GM13977 (cell line): ENCODE measurements around the gene CD48.

Source experiments
- DNase-seq: peaks from one replicate; pipeline ENCODE4 v3.0.0; 2012; ENCODE audit warnings: low spot score
- in situ Hi-C: fragments of 300-500 bp; cut with MboI; formaldehyde crosslinking; loops from one replicate; pipeline ENCODE4 v1.12.0; 2022; ENCODE audit warnings: low sequenced_read_pairs, low pct_unique_long_range_greater_than_20kb, mixed read lengths, inconsistent platforms; ENCODE audit not compliant: unreplicated experiment
- TF ChIP-seq, protein P1 (sequence below): IDR thresholded peaks from 2 replicates; pipeline ENCODE4 v1.5.1; 2012; ENCODE audit warnings: mild to moderate bottlenecking, control low read depth; ENCODE audit not compliant: insufficient read depth; ENCODE audit errors: extremely low read depth, missing control alignments

Gene CD48

DNA sequence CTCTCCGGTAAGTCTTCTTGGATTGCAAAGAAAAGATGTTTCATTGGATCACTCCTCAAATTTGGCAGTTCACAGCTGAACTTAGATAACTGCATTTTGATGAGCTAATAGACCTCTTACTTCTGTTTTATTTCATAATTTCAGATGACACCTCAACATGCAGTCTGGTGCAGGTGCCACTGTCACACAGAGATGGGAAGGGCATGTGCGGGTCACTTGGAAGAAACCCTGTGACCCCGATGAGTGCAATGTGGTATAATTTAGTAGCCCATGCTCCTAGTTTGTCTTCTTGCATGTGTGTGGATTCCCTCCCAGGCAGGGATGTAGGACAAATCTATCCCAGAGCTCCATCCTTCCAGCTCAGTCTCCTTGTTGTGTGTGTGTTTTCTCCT is 64.3 kb downstream of the CD48 start:
- TF ChIP-seq, protein P1, sequence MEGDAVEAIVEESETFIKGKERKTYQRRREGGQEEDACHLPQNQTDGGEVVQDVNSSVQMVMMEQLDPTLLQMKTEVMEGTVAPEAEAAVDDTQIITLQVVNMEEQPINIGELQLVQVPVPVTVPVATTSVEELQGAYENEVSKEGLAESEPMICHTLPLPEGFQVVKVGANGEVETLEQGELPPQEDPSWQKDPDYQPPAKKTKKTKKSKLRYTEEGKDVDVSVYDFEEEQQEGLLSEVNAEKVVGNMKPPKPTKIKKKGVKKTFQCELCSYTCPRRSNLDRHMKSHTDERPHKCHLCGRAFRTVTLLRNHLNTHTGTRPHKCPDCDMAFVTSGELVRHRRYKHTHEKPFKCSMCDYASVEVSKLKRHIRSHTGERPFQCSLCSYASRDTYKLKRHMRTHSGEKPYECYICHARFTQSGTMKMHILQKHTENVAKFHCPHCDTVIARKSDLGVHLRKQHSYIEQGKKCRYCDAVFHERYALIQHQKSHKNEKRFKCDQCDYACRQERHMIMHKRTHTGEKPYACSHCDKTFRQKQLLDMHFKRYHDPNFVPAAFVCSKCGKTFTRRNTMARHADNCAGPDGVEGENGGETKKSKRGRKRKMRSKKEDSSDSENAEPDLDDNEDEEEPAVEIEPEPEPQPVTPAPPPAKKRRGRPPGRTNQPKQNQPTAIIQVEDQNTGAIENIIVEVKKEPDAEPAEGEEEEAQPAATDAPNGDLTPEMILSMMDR, result no peak
- in situ Hi-C loops, result no loop called here
- no peak for DNase-seq

DNA sequence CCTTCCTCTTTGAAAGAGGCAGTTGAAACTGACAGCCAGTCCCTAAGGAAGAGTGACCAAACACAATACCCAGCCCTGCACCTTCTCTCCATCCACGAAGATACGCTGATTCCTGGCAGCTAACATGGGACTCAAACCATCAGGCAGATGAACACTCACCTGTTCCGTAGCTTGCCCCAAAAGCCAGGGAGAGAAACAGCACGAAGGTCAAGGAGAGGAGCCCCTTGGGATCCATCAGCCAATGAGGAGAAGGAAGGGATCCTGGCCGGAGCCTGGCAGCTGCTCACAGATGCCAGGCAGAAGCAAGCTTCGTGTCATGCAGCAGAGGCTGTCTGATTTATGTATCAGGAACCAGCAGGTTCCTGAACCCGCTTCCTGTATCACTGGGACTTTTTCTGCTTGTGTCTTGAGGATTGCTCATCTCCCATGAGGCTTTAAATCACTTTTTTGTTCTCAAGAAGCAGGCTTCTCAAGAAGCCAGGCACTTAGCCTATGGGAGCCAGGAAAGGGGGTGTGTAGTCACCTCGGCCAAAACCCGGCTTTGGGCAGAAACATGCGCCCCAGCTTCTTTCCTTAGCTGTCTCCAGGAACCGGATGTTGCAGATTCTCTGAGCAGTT is 64.8 kb downstream of the CD48 start, which contains the start of gene SLAMF1:
SLAMF1 (minus strand) TSS at position 334 of the 618 bp plus-strand sequence; CDS start at position 235, 99 bp downstream.
- TF ChIP-seq, protein P1, result no peak
- no peak for DNase-seq
- in situ Hi-C loops, result no loop called here

DNA sequence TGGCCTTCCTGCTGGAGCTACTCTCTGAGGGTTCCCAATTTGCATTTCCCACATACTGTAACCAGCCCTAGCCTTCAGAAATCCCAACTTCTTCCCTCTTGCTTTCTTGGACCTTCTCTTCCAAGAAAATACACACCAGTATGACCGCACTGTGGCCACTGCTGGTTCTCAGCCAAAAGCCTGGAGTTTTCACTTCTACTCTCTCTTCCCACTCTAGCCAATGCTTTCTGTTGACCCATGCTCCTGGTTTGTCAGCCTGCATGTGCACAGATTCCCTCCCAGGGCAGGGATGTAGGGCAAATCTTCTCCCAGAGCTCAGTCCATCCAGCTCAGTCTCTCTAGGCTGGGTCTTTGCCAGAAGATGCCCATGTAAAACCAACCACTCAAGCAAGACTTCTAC is 65.4 kb downstream of the CD48 start:
- in situ Hi-C loops, result no loop called here
- TF ChIP-seq, protein P1, result no peak
- no peak for DNase-seq

DNA sequence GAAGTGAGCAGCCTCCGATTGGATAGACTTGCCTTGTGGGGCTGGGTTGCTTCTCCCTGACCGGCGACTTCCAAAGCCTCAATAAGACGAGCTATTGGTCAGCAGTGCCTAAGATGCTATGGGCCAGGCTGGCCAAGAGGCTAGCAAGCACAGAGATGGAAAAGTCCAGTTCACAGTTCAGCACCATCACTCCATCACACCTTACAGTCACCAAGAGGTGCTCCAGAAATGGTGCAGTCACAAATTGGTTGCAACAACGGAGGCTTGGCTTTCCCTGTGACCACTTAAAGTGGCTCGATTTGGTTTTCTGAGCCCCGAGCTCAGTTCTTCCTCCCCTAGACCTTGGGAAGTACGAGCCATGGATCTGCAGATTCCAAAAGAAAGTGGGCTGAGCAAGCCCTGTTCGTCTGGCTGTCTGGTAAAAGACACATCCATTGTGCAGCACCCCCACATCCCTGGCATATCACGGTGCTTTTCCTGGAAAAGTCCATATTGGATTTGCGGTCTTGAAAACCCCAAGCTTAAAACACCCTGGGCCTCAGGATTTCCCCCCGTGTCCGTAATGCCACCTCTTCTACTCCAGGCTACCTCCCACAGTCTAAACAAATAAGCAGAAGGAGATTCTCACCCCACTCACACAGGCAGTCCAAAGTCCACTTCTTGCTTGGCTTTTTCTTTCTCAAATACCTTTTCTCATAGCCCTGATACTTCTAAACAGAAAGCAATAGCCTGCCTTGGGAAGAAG is 66.1 kb downstream of the CD48 start:
- in situ Hi-C loops, result no loop called here
- TF ChIP-seq, protein P1, result no peak
- no peak for DNase-seq

DNA sequence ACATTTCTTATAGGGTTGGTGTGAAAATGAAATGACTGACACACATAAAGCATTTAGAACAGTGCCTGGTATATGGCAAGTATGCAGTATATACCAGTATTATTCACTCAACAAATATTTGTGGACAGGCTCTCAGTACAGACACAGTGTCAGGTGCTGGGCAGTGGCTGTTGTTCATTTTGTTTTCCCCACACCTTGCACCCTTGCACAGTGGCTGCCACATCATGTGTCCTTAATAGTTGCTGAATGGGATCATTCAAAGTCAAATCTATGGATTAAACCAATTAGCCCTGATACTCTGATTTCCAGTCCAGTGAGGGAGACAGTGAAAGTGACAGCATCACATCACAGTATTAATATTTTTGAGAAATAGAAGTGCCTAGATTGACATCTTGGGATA is 67.2 kb downstream of the CD48 start:
- TF ChIP-seq, protein P1, result no peak
- in situ Hi-C loops, result no loop called here
- no peak for DNase-seq

DNA sequence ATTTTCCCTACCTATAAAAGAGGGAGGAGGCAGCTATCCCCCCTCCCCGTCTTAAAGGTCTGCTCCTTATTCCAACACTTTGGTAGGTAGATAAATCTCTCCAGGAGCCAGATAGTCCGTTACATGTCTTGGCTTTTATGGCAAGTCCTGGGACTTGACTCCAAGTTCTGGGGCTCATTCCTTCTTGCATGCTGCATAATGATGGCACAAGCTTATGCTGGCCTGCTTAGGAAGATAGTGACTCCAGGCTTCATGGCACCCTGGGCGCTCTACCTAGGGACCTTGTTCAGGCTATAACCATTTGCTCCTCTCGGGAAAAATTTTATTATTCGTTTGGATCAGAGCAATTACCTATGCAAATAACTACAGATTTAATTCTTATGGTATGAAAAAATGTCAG is 68.5 kb downstream of the CD48 start:
- no peak for DNase-seq
- in situ Hi-C loops, result no loop called here
- TF ChIP-seq, protein P1, result no peak

DNA sequence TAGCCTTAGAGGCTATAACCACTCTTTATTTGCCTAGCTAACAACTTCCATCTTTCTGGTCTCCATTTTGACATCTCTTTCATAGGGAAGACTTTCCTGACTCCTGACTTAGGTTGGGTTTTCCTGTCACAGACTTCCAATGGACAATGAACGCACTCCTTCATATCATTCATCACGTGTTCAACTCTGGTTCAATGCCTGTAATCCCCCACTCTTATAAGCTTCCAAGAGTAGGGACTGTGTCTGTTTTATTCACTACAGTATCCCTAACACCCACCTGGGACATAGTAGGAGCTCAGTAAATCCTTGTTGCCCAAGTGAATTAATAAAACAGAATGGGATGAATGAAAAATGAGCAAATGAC is 69.4 kb downstream of the CD48 start:
- TF ChIP-seq, protein P1, result no peak
- in situ Hi-C loops, result no loop called here
- DNase-seq, result no peak
